HG03571 (cell line): ENCODE data around the gene B2M.
"Not testable (repeated sequence)": the region's sequence is repeated elsewhere in the genome, so short reads cannot be mapped to it uniquely, and the experiment has no call there.

Source experiments
- ATAC-seq: cut with Tn5 transposase; IDR thresholded peaks from one replicate; pipeline ENCODE4 v1.9.1; 2021; ENCODE audit not compliant: unreplicated experiment

The B2M gene

GRCh38 chr15:44711096-44711742 is at the start of gene B2M, which contains the start of gene PATL2:
TSS of gene B2M (plus strand) at chr15:44711517. CDS start at chr15:44711547, 30 bp downstream.
TSS of gene PATL2 (minus strand) at chr15:44711323. CDS start at chr15:44676490, 34,833 bp downstream.
- ATAC-seq: peak; percentile 76

DNA sequence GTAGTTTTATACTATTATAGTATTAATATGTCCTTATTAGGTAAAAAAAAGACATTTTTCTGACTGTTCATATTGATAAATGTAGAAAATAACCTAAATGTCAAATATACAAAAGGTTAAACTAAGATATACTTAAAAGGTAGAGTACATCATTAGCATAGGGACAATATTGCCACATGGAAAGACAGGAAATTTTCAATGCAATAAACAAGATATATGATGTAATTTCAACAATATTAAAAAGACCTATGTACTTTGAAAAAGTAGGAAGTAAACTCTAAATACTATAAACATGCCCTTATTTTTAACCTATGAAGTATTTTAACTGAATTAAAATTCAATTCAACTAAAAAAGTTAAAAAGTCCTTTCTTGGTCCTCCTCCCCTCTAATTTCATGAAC is 49.7 kb upstream of the B2M start:
- ATAC-seq: no peak

- ATAC-seq: peak; percentile 60
Measured at GRCh38 chr15:44662478-44663409, 48.6 kb upstream of the B2M start.

DNA sequence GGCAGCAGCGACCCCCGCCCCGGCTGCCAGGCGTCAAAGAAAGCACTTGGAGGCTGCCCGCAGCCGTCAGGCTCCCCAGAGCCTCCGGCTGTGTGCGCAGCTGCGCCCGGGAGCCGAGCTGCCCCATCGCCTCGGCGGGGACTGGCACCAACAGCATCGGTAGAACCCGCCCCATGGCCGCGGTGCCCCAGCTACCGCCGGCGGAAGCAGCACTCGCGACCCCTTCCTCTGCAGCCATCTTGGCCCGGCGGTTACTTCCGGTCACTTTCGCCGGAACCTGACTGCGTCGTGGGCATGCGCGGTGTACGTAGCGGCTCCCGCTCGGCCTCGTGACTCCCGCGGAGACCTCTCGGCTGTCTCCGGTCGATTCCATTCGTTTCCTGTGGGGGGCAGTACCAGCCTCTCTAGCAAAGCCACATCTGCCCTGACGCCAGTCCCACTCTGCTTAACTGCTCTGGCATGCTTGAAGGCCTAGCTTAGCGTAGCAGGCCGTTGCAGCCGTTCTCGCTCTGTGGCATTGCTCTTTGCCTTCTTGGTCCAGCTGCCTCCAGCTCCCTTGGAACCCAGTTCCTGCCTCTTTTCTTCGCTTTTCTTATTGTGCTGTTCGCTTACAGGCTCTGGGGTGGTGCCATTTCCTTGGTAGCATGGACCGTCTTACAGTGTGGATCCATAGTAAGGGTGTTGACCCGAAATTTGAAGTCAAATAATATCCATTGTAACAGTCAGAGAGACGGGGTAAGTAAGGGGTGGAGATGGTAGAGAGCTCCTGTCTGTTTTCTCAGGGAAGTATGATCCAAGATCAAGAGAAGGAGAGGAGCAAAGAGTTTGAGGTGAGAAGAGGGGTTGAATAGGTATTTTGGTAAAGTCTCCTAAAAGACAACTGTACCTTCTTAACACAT is 47.7 kb upstream of the B2M start, which contains the start of gene SPG11:
TSS of gene SPG11 (minus strand) at position 253 of the 899 bp plus-strand sequence. CDS start at position 238, 15 bp downstream.
- peak; percentile 71 for ATAC-seq

DNA sequence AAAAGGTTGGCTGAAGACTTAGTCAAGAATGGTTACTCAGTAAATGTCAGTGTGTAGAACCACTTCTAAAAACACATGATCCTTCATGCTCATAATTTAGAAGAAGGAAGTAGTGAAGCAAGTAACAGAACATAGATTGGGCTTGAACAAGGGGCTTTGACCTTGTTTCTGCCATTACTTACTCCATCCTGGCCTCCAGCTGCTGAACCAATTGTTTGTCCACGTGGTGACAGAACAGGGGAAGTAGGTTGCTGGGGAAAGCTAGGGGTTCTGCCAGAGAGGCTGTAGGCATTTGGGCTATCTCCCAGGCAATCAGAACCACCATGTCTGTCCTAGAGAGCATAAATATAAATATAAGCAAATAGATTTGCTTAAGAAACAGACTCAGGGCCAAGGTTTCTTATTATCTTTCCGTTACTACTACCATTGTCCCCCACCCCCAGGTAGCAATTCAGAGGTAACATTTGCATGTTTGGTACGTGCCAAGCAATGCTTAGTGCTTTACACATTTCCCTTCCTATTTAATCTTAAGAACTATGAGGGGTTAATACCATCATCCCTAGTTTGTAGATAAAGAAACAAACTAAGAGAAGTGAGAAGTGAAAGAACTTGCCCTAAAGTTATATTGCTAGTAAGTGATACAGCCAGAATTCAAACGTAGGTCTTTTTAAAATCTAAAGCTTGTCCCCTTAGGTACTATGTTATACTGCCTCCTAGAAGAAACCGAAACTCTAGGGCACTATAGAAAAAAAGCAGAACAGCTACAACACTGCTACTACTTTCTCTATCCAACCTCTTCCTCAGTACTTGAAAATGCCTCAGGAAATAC is 44.9 kb upstream of the B2M start:
- no peak for ATAC-seq

DNA sequence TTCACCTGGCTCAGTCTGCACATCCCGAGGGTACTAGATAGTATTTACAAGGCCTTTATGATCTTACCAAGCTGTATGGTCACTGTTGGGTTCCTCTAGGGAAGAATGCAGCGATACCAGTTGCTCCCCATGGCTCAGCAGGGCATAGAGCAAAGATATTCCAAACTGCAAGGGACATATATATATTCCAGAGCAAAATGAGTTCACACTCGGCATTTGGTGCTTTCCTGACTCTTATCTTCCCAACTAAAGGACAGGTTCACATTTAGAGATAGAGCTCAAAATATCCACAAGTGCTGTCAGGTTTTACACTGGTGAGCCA is 44.3 kb upstream of the B2M start:
- no peak for ATAC-seq

- ATAC-seq: no peak
Measured at GRCh38 chr15:44668921-44669320, 42.4 kb upstream of the B2M start.

DNA sequence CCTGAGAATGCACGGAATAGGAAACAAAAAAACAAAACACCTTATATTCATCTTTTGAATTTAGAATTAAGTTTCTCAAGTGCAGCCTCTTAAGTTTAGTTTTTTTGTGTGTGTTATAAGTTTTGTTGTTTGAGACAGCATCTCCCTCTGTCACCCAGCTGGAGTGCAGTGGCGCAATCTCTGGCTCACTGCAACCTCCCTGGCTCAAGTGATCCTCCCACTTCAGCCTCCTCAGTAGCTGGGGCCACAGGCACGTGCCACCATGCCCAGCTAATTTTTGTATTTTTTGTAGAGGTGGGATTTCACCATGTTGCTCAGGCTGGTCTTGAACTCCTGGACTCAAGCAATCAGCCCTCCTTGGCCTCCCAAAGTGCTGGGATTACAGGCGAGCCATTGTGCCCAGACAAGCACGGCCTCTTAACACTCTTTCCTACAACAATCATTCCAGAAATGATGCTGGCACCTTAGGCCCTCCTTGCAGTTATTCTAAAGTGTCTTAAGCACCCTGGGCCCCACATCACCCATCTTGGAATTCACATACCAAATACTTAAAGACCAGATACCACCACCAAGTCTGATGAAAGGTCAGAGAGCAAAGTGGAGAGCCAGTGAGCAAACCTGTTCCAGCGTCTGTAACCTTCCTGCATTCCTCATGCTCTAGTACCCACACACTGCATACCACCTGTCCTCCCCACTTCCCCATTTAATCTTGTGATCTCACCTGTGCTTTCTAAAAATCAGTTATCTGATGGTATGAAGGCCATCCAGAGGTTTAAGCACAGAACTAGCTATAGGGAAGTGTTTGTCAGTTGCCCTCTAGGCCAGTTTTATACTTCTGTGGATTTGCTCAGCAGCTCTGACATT is 41.0 kb upstream of the B2M start:
- no peak for ATAC-seq

DNA sequence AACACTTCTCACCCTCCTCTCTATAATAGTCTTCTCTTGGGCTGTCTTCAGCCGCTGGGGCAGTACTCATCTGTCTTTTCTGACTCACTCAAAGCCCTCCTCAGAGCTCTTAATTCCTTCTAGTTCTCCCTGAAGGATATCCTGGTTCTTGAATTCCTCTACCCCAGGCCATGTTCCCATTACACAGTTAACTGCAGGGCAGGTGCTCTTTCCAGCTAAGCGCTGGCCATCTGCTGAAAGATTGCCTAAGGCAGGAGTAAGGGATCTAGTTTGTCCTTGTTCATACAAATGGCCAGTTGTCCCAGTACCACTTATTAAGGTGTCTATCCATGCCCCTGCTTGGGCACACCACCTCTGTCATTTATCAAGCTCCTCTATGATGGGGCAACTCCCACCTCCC is 37.7 kb upstream of the B2M start:
- no peak for ATAC-seq

DNA sequence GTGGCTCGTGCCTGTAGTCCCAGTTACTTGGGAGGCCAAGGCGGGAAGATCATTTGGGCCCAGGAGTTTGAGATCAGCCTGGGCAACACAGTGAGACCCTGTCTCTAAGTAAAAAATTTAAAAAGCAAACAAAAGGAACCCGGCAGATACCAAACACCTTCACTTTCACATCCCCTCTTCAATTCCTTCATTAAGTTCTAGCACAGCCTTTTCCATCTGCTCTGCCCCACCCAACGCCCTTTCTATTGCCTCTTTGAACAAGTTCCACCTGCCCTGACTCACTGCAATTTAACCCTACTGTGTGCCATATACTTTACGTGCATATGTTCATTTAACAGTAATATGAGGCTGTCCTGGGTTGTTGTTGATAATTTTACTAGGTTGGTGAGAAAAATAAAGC is 35.4 kb upstream of the B2M start:
- ATAC-seq: no peak

GRCh38 chr15:44676676-44677075 is 34.6 kb upstream of the B2M start:
- ATAC-seq: no peak

DNA sequence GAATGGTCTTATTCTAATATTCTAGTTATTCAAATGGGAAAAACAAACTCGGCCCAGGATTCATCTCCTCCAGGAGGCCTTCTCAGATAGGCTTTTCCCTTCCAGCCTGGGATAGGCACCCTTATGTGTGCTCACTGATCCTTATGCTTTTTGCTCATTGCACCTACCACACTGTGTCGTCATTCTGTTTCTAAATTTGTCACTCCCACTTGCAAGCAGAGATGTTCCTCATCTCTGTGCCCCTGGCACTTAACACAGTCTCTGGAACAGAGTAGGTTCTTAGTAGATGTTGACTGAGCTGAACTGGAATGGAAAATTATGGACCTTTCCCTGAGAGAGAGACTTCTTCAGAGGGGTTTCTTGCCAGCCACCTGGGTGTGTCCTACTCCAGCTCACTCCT is 29.1 kb upstream of the B2M start:
- no peak for ATAC-seq

DNA sequence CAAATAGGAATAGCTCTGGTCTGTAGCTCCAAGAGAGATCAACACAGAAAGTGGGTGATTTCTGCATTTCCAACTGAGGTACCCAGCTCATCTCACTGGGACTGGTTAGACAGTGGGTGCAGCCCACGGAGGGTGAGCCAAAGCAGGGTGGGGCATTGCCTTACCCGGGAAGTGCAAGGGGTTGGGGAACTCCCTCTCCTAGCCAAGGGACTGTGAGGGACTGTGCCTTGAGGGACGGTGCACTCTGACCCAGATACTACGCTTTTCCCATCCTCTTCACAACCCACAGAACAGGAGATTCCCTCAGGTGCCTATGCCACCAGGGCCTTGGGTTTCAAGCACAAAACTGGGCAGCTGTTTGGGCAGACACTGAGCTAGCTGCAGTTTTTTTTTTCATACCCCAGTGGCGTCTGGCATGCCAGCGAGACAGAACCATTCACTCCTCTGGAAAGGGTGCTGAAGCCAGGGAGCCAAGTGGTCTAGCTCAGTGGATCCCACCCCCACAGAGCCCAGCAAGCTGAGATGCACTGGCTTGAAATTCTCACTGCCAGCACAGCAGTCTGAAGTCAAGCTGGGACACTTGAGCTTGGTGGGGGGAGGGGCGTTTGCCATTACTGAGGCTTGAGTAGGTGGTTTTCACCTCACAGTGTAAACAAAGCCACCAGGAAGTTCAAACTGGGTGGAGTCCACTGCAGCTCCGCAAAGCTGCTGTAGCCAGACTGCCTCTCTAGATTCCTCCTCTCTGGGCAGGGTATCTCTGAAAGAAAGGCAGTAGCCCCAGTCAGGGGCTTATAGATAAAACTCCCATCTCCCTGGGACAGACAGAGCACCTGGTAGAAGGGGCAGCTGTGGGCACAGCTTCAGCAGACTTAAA is 28.3 kb upstream of the B2M start:
- ATAC-seq: not testable (repeated sequence)

DNA sequence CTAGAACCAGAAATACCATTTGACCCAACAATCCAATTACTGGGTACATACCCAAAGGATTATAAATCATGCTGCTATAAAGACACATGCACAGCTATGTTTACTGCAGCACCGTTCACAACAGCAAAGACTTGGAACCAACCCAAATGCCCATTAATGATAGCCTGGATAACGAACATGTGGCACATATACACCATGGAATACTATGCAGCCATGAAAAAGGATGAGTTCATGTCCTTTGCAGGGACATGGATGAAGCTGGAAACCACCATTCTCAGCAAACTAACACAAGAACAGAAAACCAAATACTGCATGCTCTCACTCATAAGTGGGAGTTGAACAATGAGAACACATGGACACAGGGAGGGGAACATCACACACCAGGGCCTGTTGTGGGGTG is 22.0 kb upstream of the B2M start:
- ATAC-seq: not testable (repeated sequence)

- ATAC-seq: not testable (repeated sequence)
Measured at GRCh38 chr15:44690245-44690644, 21.1 kb upstream of the B2M start.

DNA sequence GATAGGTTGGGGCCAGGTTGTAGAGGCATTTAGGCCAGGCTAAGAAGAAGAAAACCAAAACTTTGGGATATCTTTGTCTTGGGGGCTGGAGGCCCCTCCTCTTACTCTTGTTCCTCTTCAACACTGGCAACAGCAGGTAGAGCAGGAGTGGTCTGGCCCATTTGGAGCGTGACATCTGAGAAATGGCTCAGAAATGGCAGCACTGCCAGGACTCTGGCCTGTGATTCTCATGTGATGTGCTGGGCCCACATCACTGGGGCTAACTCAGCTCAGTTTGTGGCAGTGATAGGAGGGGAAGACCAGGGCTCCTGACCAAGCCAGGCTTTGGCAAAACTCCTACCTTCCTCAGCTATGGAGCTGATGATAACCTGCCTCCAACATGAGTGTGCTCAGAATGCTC is 18.7 kb upstream of the B2M start:
- no peak for ATAC-seq

- no peak for ATAC-seq
Measured at GRCh38 chr15:44694416-44694815, 16.9 kb upstream of the B2M start.

- ATAC-seq: no peak
Measured at GRCh38 chr15:44695294-44695693, 16.0 kb upstream of the B2M start.
